NB4 (cell line): ENCODE data around the gene FAIM2.

Experiments used
- DNase-seq: peaks from one replicate; pipeline ENCODE4 v3.0.0; 2010; ENCODE audit warnings: low read depth
- H3K4me3 ChIP-seq: one replicate; pipeline ENCODE4 v1.5.1; 2011; ENCODE audit warnings: mild to moderate bottlenecking, low read depth, low read length, moderate library complexity
- CTCF ChIP-seq: IDR thresholded peaks from one replicate; pipeline ENCODE4 v1.5.1; 2012; ENCODE audit warnings: low read depth, low read length
- MAX ChIP-seq: IDR thresholded peaks from 2 replicates; pipeline ENCODE4 v1.6.1; 2011; ENCODE audit warnings: low read depth, low read length
- MYC ChIP-seq: IDR thresholded peaks from 2 replicates; pipeline ENCODE4 v1.6.1; 2011; ENCODE audit warnings: low read depth, low read length
- POLR2A ChIP-seq: IDR thresholded peaks from 2 replicates; pipeline ENCODE4 v1.6.1; 2011; ENCODE audit warnings: mild to moderate bottlenecking; ENCODE audit not compliant: insufficient read length; ENCODE audit errors: extremely low read depth

FAIM2 gene

GRCh38 chr12:49917788-49918173, 14.1 kb upstream of the FAIM2 start:
- H3K4me3 ChIP-seq, result no peak overlapping the region
- DNase-seq, result no peak

GRCh38 chr12:49917166-49917787, 13.6 kb upstream of the FAIM2 start:
- no peak overlapping the region for H3K4me3 ChIP-seq
- DNase-seq, result no peak
- TF ChIP-seq CTCF, result no peak
- no peak for TF ChIP-seq MAX
- no peak for TF ChIP-seq POLR2A
- TF ChIP-seq MYC, result no peak

More at GRCh38 chr12:49917788-49918173, 14.1 kb upstream of the FAIM2 start:
- no peak for TF ChIP-seq MAX
- no peak for TF ChIP-seq MYC
- no peak for TF ChIP-seq CTCF
- no peak for TF ChIP-seq POLR2A

GRCh38 chr12:49916129-49916919, 12.6 kb upstream of the FAIM2 start:
- DNase-seq, result no peak
- TF ChIP-seq MAX, result no peak
- TF ChIP-seq CTCF, result no peak
- TF ChIP-seq MYC, result no peak
- no peak for TF ChIP-seq POLR2A
- H3K4me3 ChIP-seq, result no peak overlapping the region

- DNase-seq, result no peak
- TF ChIP-seq CTCF (no peak), MYC (no peak)
- no peak overlapping the region for H3K4me3 ChIP-seq
Measured at GRCh38 chr12:49912345-49913255, 8.9 kb upstream of the FAIM2 start.

- TF ChIP-seq MAX, result no peak
- no peak for TF ChIP-seq CTCF
- no peak for TF ChIP-seq MYC
- TF ChIP-seq POLR2A, result no peak
- DNase-seq, result no peak
- no peak overlapping the region for H3K4me3 ChIP-seq
Measured at GRCh38 chr12:49911213-49911605, 7.5 kb upstream of the FAIM2 start.
